ELF-1 (cell line): ENCODE data around the gene RDH11.

Experiments used
- DNase-seq: peaks from one replicate; pipeline ENCODE4 v3.0.0-alpha.2; 2016; ENCODE audit warnings: low read depth, low spot score

RDH11 gene

GRCh38 chr14:67650151-67650550 is 45.4 kb downstream of the RDH11 start:
- no peak for DNase-seq

- DNase-seq = no peak
These were observed 49.4 kb downstream of the RDH11 start for GRCh38 chr14:67646131-67646530.

GRCh38 chr14:67645414-67645813 is 50.1 kb downstream of the RDH11 start:
- no peak for DNase-seq

GRCh38 chr14:67644428-67644827 is 51.1 kb downstream of the RDH11 start:
- DNase-seq = no peak

- no peak for DNase-seq
These were observed 51.9 kb downstream of the RDH11 start for GRCh38 chr14:67643713-67644112.

GRCh38 chr14:67641902-67642749 is 53.4 kb downstream of the RDH11 start:
- no peak for DNase-seq

- DNase-seq = no peak
These were observed 54.1 kb downstream of the RDH11 start for GRCh38 chr14:67641480-67641879.

- DNase-seq = no peak
These were observed 56.9 kb downstream of the RDH11 start for GRCh38 chr14:67638642-67639041.

GRCh38 chr14:67636361-67636919 is 59.1 kb downstream of the RDH11 start:
- DNase-seq = no peak

- DNase-seq = no peak
These were observed 62.0 kb downstream of the RDH11 start for GRCh38 chr14:67633451-67634147.

GRCh38 chr14:67630938-67631337 is 64.6 kb downstream of the RDH11 start:
- DNase-seq = no peak

- no peak for DNase-seq
These were observed 65.4 kb downstream of the RDH11 start for GRCh38 chr14:67630186-67630585.

GRCh38 chr14:67627519-67627918 is 68.0 kb downstream of the RDH11 start:
- DNase-seq = no peak
